Kidney (tissue), 14 donors: Measurements from ENCODE around the gene SYNPO2. TPM values are rescaled to one million over a fixed set of nuclear protein-coding genes. Genes with fewer than 3 reads are reported as not detected.
A peak's percentile ranks its signal among the peaks of the same experiment; 100 is the strongest.

Source experiments
- DNase-seq, 5 donors: peaks; one replicate each; pipeline ENCODE4 v3.0.0-alpha.2; 2013 to 2020
- FAIRE-seq: peaks from 2 replicates; lab custom pipeline; 2012; peaks lifted over from hg19 to GRCh38; lab: Jason Lieb, UNC
- H3K27ac ChIP-seq, 2 donors: one replicate each; pipeline ENCODE4 v1.7.0; 2013; ENCODE audit warnings: low read depth in 2 of 2, low read length in 2 of 2, inconsistent platforms in 1 of 2
- H3K27me3 ChIP-seq: one replicate; pipeline ENCODE4 v1.7.1; 2013; ENCODE audit warnings: low read length, inconsistent platforms; ENCODE audit not compliant: control insufficient read depth, insufficient read depth
- H3K36me3 ChIP-seq, 3 donors: one replicate each; pipeline versions ENCODE4 v1.7.0 to v1.7.1; 2013; ENCODE audit warnings: low read length in 3 of 3, control low read depth in 1 of 3, inconsistent platforms in 1 of 3; ENCODE audit not compliant: insufficient read depth in 3 of 3, control insufficient read depth in 2 of 3
- H3K4me1 ChIP-seq, 3 donors: one replicate each; pipeline versions ENCODE4 v1.7.0 to v1.7.1; 2013; ENCODE audit warnings: low read length in 3 of 3, inconsistent platforms in 1 of 3, low read depth in 1 of 3; ENCODE audit not compliant: control insufficient read depth in 2 of 3, insufficient read depth in 2 of 3
- H3K4me3 ChIP-seq, 3 donors: one replicate each; pipeline versions ENCODE4 v1.7.0 to v1.8.1; 2013; ENCODE audit warnings: low read length in 3 of 3, control low read depth in 1 of 3, inconsistent platforms in 1 of 3
- H3K9ac ChIP-seq, 3 donors: one replicate each; pipeline versions ENCODE4 v1.7.0 to v1.7.1; 2013; ENCODE audit warnings: low read length in 3 of 3, control low read depth in 1 of 3, inconsistent platforms in 1 of 3
- H3K9me3 ChIP-seq, 3 donors: one replicate each; pipeline versions ENCODE4 v1.7.0 to v1.7.1; 2013; ENCODE audit warnings: low read length in 3 of 3, control low read depth in 1 of 3, inconsistent platforms in 1 of 3; ENCODE audit not compliant: control insufficient read depth in 2 of 3, insufficient read depth in 1 of 3
- CTCF ChIP-seq: IDR thresholded peaks from 3 replicates; pipeline ENCODE4 v1.5.1; 2012; ENCODE audit warnings: mild to moderate bottlenecking, moderate library complexity, borderline replicate concordance; ENCODE audit not compliant: insufficient read depth; ENCODE audit errors: extremely low read depth
- intact Hi-C: fragments of 100-400 bp; cut with DNase I; formaldehyde crosslinking; loops from one replicate; pipeline ENCODE4 v1.11.1; 2022
- polyA plus RNA-seq: library from polyadenylated mRNA; stranded (reverse); fragments of 350-450 nt; fragmentation: Illumina TruSeq; extraction: RNeasy Lipid Tissue Mini Kit (QIAGEN cat#74804); gene quantifications from one replicate; pipeline ENCODE4 v1.2.3, GENCODE V29; 2014; ENCODE audit warnings: low read depth, low replicate concordance; ENCODE audit not compliant: insufficient read depth
- total RNA-seq: library from RNA; stranded (reverse); fragmentation: NEBNext Ultra II Directional; extraction: Animal tissue kit (Norgen Biotek cat#: 25700); gene quantifications from one replicate; pipeline ENCODE4 v1.2.1, GENCODE V29; 2021
- donor health status: control.
- donor health status: control.
- donor health status: control.
- donor health status: control.
- donor health status: control.
- donor health status: DM: yes; HTN: yes; CAD: no.
- donor health status: Normal renal cell carcinoma (clear cell type).

The SYNPO2 gene
- total and polyA plus RNA-seq, 2 donors from 2014 or later, result 7.5 to 56.5 TPM

- DNase-seq (no peak), FAIRE-seq (no peak)
- no peak for TF ChIP-seq CTCF
- peaks cover 0 to 1% (median 0%) of the 10 kb centered on the region in 3 donors for H3K4me1 ChIP-seq
- H3K36me3 ChIP-seq, result no peaks in the 10 kb centered on the region
- H3K27ac ChIP-seq, result no peak overlapping the region
- no peak overlapping the region for H3K4me3 ChIP-seq
- intact Hi-C loops, result loop anchor here (10.0 kb wide), 1 partner anchor 109 kb away; no protein-coding TSS in a partner anchor
- H3K27me3 ChIP-seq, result no peaks in the 10 kb centered on the region
- no peaks in the 10 kb centered on the region for H3K9me3 ChIP-seq
- H3K9ac ChIP-seq, result no peak overlapping the region
Measured at GRCh38 chr4:118883861-118884260, 4.8 kb upstream of the SYNPO2 start.

- Histone ChIP-seq H3K4me3 (no peak overlapping the region), H3K36me3 (no peaks in the 10 kb centered on the region), H3K9me3 (no peaks in the 10 kb centered on the region), H3K27ac (no peak overlapping the region), H3K9ac (no peak overlapping the region), H3K4me1 (peaks cover 0 to 3% (median 0%) of the 10 kb centered on the region in 3 donors), H3K27me3 (no peaks in the 10 kb centered on the region)
- no peak for TF ChIP-seq CTCF
- FAIRE-seq, result no peak
- intact Hi-C loops, result loop anchor here (10.0 kb wide), 1 partner anchor 110 kb away; no protein-coding TSS in a partner anchor
- no peak for DNase-seq
Measured at GRCh38 chr4:118884716-118885115, 3.9 kb upstream of the SYNPO2 start.

GRCh38 chr4:118889312-118889691 lies 648 bp downstream of the SYNPO2 start:
- peaks cover 0 to 3% (median 0%) of the 10 kb centered on the region in 3 donors for H3K4me1 ChIP-seq
- H3K4me3 ChIP-seq, result peak overlapping the region; percentile 58 to 74 (median 72)
- DNase-seq (peak in 2 of 5 donors; percentile 22), FAIRE-seq (no peak)
- H3K9ac ChIP-seq, result peak overlapping the region in 2 of 3 donors; percentile 21 to 39
- no peaks in the 10 kb centered on the region for H3K9me3 ChIP-seq
- H3K36me3 ChIP-seq, result no peaks in the 10 kb centered on the region
- intact Hi-C loops, result loop anchor here (10.0 kb wide), 1 partner anchor 115 kb away; no protein-coding TSS in a partner anchor
- no peak for TF ChIP-seq CTCF
- H3K27ac ChIP-seq, result no peak overlapping the region
- H3K27me3 ChIP-seq, result no peaks in the 10 kb centered on the region

GRCh38 chr4:118894034-118894433 lies 5.4 kb downstream of the SYNPO2 start:
- Histone ChIP-seq H3K9ac (no peak overlapping the region), H3K4me3 (no peak overlapping the region), H3K9me3 (no peaks in the 10 kb centered on the region), H3K27ac (no peak overlapping the region), H3K36me3 (no peaks in the 10 kb centered on the region), H3K4me1 (no peaks in the 10 kb centered on the region), H3K27me3 (no peaks in the 10 kb centered on the region)
- intact Hi-C loops, result no loop called here
- DNase-seq, result no peak
- no peak for TF ChIP-seq CTCF
- no peak for FAIRE-seq
